Uterus (tissue), 2 donors: Measurements from ENCODE around the gene SLC16A4.

Experiments
- POLR2A ChIP-seq, 2 donors: fragments of 450-650 bp; IDR thresholded peaks; one replicate each; pipeline ENCODE4 v1.6.1; 2016; ENCODE audit warnings: antibody characterized with exemption in 2 of 2, mild to moderate bottlenecking in 1 of 2, moderate library complexity in 1 of 2
- TF ChIP-seq, protein P1 (sequence below), 4 experiments: fragments of 200-600 bp in 2 of 4; fragments of 450-650 bp in 2 of 4; sonication (generic) in 2 of 4; IDR thresholded peaks; one replicate each; pipeline ENCODE4 v1.5.1; 2016 to 2019; ENCODE audit warnings: antibody characterized with exemption in 4 of 4, mild to moderate bottlenecking in 2 of 4, moderate library complexity in 1 of 4

DNA sequence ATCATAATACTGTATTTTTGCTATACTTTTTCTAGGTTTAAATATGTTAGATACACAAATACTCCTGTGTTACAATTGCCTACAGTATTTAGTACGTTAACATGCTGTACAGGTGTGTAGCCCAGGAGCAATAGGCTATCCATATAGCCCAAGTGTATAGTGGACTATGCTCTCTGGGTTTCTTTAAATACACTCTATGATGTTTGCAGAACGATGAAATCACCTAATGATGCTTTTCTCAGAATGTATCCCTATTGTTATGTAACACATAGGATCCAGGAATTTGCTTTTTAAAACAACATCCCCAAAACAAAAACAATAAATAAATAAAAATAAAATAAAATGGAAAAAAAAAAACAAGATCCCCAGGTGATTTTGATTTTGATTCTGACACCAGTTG, 69.8 kb downstream of the SLC16A4 start:
- TF ChIP-seq, protein P1, sequence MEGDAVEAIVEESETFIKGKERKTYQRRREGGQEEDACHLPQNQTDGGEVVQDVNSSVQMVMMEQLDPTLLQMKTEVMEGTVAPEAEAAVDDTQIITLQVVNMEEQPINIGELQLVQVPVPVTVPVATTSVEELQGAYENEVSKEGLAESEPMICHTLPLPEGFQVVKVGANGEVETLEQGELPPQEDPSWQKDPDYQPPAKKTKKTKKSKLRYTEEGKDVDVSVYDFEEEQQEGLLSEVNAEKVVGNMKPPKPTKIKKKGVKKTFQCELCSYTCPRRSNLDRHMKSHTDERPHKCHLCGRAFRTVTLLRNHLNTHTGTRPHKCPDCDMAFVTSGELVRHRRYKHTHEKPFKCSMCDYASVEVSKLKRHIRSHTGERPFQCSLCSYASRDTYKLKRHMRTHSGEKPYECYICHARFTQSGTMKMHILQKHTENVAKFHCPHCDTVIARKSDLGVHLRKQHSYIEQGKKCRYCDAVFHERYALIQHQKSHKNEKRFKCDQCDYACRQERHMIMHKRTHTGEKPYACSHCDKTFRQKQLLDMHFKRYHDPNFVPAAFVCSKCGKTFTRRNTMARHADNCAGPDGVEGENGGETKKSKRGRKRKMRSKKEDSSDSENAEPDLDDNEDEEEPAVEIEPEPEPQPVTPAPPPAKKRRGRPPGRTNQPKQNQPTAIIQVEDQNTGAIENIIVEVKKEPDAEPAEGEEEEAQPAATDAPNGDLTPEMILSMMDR (IDR thresholded peaks at IDR 0.05): no peak
- no peak for TF ChIP-seq POLR2A (IDR thresholded peaks at IDR 0.05)
